DMS114 treated with DMSO at 0.1 percent for 48 hours (cell line): ENCODE data around the gene COA1.
"Not testable (repeated sequence)": the region's sequence is repeated elsewhere in the genome, so short reads cannot be mapped to it uniquely, and the experiment has no call there.

Experiments
- DNase-seq: peaks from one replicate; lab custom pipeline; 2025; ENCODE audit not compliant: unreplicated experiment; lab: John Stamatoyannopoulos, UW

COA1 gene

GRCh38 chr7:43758822-43759683 lies 29.7 kb upstream of the COA1 start:
- DNase-seq: peak; percentile 22

GRCh38 chr7:43758029-43758821 lies 28.9 kb upstream of the COA1 start, which contains the start of gene BLVRA:
Gene BLVRA, plus strand, starts transcription at chr7:43758680. Its CDS starts 12,479 bp downstream, at chr7:43771159.
- no peak for DNase-seq

- DNase-seq: no peak
These were observed 27.9 kb upstream of the COA1 start for GRCh38 chr7:43757073-43757720.

GRCh38 chr7:43756368-43757072 lies 27.2 kb upstream of the COA1 start:
- no peak for DNase-seq

GRCh38 chr7:43754596-43754995 lies 25.3 kb upstream of the COA1 start:
- DNase-seq: no peak

GRCh38 chr7:43753843-43754242 lies 24.5 kb upstream of the COA1 start:
- no peak for DNase-seq

GRCh38 chr7:43753271-43753810 lies 24.0 kb upstream of the COA1 start:
- DNase-seq: no peak

GRCh38 chr7:43752411-43752810 lies 23.1 kb upstream of the COA1 start:
- no peak for DNase-seq

GRCh38 chr7:43750016-43750887 lies 20.9 kb upstream of the COA1 start:
- DNase-seq: no peak

GRCh38 chr7:43749383-43749940 lies 20.1 kb upstream of the COA1 start:
- DNase-seq: no peak

- DNase-seq: no peak
These were observed 18.2 kb upstream of the COA1 start for GRCh38 chr7:43747328-43748105.

- DNase-seq: no peak
These were observed 13.4 kb upstream of the COA1 start for GRCh38 chr7:43742692-43743091.

GRCh38 chr7:43737467-43738127 lies 8.3 kb upstream of the COA1 start:
- no peak for DNase-seq

GRCh38 chr7:43735802-43736603 lies 6.7 kb upstream of the COA1 start:
- DNase-seq: no peak

GRCh38 chr7:43735403-43735801 lies 6.1 kb upstream of the COA1 start:
- DNase-seq: no peak

GRCh38 chr7:43734575-43735332 lies 5.4 kb upstream of the COA1 start:
- not testable (repeated sequence) for DNase-seq
